ENCODE results near the gene NDUFC2.
"Not testable (repeated sequence)": the region's sequence is repeated elsewhere in the genome, so short reads cannot be mapped to it uniquely, and the experiment has no call there.

The NDUFC2 gene

DNA sequence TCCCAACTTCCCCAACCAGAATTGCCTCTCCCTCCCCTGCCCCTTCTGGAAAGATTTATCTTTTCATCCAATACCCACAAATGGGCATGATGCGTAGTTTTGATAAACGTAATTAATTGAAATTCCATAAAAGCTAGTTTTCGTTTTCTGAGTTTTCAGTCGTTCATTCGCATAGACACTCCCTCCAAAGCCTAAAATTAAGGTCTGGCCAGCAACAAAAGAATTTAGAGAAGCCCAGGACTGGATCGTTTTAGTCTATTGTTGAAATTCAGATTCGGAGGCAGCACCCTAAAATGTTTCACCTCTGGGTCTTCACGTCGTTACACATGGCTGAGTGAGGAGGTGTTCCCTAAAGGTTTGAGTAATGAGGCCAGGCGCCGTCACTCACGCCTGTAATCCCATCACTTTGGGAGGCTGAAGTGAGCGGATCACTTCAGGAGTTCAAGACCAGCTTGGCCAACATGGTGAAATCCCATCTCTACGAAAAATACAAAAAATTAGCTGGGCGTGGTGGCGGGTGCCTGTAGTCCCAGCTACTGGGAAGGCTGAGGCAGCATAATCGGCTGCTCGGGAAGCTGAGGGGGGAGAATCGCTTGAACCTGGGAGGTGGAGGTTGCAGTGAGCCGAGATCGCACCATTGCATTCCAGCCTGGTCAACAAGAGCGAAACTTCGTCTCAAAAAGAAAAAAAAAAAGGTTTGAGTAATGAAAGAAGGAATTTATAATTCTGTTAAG is 589 bp upstream of the NDUFC2 start:
- peak in 1 of 4 experiments; percentile 10 for DNase-seq

DNA sequence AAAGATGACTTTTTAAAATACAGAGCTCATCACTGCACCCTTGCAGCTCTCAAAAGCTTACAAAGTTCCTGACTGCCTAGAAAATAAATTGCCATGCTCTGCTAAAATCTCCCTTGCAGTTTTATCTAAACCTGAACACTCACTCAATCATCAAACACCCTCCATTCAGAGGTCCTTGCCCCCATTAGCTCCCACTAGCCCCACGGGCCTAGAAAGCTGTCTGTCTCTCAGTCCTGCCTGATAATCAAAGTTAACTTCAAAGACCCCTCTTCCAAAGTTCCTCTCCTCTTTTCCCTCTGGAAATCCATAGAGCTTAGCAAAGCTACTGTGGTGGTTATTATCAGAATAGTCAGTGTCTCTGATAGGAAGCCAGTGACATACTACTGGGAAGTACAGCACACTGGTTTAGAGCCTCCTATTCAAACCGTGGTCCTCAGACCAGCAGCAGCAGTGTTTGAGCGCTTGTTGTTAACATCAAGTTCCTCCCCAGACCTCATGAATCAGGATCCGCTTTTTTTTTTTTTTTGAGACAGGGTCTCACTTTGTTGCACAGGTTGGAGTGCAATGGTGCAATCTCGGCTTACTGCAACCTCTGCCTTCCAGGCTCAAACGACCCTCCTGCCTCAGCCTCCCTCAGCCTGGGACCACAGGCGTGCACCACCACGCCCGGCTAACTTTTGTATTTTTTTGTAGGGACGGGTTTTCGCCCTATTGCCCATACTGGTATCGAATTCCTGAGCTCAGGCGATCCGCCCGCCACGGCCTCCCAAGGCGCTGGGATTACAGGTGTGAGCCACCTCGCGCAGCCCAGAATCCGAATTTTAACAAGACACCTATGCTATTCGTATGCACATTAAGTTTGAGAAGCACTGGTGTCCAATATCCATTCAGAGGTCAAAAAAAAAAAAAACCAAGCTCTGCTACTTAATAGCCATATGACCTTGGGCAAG is 1.2 kb downstream of the NDUFC2 start:
- DNase-seq = peak; percentile 32 to 53 (median 48)

DNA sequence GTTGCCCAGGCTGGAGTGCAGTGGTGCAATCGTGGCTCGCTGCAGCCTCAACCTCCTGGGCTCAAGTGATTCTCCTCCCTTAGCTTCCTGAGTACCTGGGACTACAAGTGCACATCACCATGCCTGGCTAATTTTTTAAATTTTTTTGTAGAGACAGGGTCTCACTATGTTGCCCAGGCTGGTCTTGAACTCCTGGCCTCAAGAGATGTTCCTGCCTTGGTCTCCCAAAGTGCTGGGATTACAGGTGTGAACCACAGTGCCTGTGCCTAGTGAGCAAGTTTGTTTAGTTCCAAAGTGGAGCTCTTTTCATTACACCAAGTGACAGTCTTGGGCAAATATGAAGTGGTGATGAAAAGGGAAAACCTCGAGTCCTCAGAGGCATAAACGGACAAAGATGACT is 2.1 kb downstream of the NDUFC2 start:
- DNase-seq = not testable (repeated sequence)

DNA sequence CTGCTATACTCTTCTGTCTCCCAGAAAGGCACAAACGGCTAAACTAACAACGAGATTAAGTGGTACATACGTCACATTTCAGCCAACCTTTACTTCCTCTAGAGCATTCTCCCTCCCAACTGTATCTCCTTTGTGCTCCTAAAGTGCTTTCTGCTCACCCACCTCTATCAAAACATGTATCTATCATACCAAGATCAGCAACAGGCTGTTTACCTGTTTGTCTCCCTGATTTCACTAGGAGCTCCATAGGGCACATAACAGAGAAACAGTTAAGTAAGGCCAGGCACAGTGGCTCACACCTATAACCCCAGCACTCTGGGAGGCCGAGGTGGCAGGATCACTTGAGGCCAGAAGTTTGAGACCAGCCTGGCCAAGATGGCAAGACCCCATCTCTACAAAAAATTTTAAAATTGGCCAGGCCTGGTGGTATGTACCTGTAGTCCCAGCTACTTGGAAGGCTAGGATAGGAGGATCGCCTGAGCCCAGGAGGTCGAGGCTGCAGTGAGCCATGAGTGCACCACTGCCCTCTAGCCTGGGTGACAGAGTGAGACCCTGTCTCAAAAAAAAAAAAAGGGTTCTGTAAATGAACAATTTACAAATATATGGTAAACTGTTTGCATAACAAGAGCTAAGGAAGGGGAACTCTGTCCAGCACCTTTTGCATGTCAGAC is 2.8 kb downstream of the NDUFC2 start:
- no peak for DNase-seq

DNA sequence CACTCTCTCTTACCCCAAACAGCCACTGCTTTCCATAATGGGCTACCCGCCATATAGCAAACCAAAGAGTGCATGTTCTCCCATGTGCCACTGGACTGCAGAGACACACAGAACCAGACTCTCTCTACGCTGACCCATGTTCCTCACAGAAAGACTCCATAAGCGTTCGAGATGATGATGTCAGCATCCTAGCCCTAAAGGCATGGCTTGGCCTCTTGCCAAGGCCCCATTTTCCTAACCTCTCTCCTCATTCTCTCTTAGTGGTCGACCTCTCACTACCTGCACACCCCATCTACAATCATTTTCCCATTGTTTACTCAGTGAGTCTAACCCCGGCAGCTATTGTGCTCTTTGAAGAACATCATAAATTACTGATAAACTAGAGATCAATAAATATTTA is 4.9 kb downstream of the NDUFC2 start:
- no peak for DNase-seq

DNA sequence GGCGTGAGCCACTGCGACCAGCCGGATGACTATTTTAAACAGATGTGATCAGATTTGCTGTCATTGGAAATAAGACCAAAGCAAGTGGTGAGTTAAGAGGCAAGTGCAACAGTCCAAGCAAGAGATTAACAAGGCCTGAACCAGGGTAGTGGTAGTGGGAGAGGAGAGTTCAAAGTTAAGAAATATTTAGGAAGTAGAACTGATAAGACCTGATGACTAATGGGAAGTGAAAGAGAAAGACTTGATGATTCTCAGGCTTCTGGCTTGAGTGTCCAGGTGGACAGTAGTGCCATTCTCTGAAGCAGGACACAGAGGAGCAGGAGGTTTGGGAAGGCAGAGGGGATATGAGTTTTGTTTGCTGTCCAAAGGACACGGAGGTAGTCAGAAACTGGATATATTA is 7.2 kb downstream of the NDUFC2 start:
- no peak for DNase-seq

DNA sequence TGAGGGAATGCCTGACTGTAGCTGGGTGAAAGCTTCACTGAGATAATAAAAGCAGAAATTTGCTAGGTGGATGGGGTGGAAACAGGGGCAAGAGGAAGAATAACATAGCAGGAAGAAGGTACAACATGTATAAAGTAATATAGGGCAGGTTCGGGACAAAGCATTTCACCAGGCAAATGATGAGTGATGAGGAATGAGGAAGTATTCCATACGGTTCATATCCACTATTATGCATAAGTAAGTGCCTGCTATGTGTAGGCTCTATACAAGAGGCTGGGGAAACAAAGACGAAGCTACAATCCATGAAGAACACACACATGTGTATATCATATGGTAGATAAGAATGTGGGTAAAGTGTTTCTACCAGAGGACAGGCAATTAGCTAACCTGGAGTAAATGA is 7.9 kb downstream of the NDUFC2 start:
- no peak for DNase-seq

DNA sequence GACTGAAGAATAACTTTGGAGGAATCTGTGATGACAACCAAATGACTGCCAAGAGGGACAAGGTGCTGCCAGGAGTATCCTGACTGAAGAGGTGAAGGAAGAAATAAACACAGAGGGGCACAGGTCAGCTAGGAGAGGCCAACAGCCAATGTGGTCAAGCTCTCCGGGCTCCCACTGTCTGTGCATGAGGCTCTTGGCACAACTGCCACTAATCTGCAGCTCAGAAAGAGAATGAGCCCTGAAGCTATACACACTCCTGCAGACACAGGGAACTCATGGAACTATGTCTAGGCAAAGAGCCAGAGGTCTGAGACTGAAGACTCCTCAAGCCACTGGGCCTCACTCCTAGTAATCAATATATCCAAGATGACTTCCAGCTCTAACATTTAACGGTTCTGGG is 9.0 kb downstream of the NDUFC2 start:
- DNase-seq = no peak

DNA sequence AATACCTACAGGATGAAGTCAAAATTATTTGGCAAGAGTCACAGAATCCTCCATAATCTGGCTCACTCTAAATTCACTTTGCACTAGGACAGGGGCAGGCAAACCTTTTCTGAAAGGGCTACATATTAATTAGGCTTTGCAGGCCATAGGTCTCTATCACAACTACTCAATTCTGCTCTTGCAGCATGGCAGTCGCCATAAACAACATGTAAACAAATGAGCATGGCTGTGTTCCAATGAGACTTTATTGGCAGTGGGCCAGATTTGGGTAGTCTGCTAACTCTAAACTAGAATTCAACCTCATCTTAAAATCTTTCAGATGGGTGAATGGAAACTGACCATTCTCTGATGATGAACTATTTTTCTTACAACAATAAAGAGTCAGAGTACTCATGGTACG is 10.2 kb downstream of the NDUFC2 start:
- DNase-seq = no peak

DNA sequence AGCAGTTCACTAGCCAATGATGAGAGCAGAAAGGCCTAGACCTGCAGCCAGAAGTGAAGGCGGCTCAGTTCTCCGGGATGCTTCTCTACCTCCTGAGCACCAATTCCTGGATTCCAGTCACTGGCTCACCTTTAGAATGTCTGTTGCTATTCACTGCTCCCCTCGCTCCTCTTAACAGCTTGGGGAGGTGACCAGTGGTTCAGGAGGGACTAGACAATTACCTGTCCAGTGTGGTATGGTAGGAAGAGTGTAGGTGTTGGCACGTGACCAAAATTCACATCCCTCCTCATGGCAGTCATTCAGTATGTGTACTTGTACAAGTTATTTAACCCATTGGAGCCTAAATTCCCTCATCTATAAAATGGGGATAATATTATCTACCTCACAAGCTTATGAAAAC is 12.0 kb downstream of the NDUFC2 start:
- no peak for DNase-seq

DNA sequence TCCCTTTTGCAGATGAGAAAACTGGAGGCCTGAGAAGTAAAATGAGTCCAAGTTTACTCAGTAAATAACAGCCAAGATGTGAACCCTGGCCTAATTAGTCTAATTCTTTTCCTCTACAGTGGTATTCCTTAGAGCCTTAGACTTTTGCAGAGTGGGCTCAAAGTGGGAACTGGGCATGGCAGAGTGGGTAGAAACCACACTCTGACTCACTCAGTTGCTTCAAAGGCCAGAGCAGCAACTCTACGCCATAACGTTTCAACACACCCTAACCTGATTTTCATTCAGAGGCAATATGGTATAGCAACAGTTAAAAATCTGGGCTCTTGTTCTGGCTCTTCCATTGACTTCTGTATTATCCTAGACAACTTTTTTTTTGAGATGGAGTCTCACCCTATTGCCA is 13.2 kb downstream of the NDUFC2 start:
- DNase-seq = peak; percentile 47 to 76 (median 70)

DNA sequence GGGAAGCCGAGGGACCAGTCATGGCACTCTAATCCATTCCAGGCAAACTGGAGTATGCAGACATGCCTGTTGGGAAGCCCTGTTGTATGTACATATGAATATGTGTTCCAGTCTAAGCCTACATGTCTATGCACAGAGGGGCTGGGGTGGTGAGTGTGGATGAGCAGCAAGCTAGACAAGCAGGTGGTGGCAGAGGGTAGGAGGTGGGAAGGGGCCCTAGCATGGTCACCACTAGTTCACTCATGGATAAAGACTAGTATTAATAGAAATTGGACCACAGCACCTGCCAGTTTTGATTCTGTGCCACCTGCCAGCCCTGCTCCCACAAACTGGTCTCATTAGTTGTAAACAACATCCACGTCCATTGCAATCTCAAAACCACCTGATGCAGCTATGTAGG is 14.5 kb downstream of the NDUFC2 start:
- DNase-seq = no peak

DNA sequence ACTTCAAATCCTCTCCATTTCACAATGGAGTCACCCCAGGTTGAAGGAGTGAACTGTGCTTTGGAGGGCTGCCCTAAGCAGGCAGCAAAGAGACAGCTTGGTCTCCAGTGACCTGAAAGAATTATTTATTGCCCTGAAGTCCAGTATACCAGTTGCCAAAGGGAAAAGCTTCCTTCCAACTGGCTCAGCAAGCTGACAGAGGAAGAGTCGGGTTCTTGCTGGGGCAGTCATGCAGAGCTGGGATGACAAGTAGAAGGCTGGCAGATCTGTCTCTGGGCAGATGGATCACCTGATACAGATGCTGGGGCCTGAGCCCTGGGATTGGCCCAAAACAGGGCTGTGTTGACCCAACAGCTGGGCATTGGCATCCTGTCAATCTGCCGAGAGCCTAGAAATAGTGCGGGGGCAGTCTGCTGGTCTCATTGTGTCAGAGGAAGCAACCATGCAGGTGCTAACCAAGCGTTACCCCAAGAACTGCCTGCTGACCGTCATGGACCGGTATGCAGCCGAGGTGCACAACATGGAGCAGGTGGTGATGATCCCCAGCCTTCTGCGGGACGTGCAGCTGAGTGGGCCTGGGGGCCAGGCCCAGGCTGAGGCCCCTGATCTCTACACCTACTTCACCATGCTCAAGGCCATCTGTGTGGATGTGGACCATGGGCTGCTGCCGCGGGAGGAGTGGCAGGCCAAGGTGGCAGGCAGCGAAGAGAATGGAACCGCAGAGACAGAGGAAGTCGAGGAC is 16.1 kb downstream of the NDUFC2 start, which contains the start of gene THRSP:
THRSP (plus strand) TSS at position 422 of the 742 bp plus-strand sequence; CDS start at position 443, 21 bp downstream.
- DNase-seq = no peak

DNA sequence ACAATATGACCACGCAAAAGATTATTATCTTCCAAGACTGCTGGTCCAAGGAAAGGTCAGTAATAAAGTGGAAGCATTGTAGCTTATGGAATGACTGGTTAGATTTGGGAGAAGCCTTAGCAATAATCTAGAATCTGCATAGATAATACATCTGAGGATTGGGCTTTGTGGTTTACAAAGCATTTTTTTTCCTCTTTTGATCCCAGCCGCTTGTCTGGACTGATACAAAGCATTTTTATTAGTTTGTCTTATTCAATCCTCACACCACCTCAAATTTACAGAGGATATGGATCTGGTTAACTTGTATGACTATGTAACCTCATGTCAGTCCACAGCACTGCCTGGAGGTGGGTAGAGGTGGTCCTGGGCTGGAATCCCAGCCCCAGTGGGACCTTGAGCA is 17.0 kb downstream of the NDUFC2 start:
- no peak for DNase-seq

DNA sequence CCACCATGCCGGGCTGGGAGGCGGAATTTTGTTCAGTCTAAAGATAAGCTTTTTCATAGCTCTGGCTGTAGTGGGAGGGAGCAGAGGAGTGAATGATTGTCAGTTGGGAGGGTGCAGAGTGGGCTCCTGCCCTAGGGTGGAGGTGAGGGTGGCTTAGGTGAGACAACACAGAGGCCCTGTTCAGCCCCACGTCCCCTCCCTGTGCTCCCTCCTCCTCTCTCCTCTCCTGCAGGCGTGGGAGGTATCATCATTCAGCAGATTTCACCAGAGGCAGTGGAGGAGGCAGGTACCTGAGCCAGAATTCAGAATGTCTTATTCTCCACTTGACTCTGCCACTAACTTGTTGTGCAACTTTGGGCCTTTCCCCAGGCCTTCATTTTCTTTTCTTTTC is 17.7 kb downstream of the NDUFC2 start:
- DNase-seq = no peak

DNA sequence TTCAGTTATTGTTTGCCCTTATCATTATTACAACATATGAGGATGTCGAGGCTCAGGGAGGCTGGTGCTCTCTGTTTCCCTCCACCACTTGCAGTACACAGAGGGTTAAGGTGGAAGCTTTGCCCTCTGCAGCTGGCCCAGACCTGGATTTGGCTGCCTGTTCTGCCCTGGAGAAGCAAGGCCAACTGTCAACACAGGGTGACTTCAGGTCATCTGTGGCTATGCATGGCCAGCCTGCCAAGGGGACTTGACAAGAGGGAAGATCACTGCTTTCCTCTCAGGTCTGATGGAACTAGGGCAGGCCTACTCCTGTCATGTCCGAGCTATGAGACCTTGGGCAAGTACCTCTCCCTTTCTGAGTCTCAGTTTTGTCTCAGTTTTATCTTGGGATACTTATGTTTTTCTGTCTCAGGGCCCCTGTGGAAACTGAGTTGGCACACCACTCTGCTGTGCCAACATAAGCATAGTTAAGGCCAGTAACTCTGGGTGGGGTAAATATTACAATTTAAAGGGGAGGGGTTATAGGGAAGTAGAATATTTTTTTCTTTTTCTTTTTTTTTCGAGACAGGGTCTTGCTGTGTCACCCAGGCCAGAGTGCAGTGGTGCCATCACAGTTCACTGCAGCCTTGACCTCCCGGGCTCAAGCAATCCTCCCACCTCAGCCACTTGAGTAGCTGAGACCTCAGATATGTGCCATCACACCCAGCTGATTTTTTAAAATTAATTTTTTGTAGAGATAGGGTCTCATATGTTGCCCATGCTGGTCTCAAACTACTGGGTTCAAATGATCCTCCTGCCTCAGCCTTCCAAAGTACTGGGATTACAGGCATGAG is 18.4 kb downstream of the NDUFC2 start:
- no peak for DNase-seq

DNA sequence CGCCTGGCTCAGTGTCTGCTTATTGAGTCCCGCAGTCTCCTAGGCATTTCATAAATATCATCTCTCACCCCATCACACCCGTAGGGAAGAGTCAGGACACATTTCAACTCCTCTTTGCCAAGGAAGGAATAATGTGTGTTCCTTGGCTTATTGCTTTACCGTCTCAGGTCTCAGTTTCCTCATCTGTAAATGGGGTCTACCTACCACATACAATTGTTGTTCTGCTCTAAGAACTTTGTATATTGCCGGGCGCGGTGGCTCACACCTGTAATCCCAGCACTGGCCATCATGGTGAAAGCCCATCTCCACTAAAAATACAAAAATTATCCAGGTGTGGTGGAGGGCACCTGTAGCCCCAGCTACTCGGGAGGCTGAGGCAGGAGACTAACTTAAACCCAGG is 19.1 kb downstream of the NDUFC2 start:
- no peak for DNase-seq

DNA sequence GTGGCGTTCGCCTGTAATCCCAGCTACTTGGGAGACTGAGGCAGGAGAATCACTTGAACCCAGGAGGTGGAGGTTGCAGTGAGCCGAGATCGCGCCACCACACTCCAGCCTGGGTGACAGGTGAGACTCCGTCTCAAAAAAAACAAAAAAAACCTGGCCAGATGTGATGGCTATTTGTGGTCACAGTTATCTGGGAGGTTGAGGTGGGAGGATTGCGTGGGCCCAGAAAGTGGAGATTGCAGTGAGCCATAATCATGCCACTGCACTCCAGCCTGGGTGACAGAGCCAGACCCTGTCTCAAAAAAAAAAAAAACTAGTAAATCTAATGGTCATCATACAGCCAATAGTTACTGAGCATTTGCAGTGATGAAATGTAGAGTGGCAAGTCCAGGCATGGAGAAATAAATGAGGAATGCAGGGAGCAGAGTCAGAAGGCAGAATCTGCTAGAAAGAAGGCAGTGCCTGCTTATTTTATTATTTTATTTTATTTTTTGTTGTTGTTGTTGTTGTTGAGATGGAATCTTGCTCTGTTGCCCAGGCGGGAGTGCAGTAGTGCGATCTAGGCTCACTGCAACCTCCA is 19.8 kb downstream of the NDUFC2 start:
- not testable (repeated sequence) for DNase-seq

DNA sequence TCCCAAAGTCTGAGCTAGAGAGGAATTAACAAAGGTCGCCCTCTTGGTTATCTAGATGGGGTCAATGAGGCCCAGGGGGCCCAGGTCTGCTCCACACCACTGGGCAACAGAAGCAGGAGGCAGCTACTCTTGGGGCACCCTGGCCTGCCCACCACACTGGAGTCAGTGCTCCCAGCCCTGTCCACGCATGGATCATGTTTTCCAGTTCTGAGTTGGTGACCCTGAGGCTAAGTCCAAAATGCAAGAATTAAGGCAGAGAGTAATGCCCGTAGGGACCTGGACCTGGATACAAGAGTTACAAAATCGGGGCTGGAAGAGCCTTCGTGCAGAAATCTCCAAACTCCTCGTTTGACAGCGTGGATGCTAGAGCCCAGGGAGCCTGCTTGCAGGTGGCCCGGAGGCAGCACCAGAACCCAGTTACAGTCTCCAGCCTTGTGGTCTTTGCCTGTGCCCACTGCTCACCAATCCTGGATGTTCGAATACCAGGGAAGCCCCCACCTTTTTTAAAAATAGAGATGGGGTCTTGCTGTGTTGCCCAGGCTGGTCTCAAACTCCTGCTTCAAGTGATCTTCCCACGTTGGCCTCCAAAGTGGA is 22.1 kb downstream of the NDUFC2 start:
- no peak for DNase-seq

DNA sequence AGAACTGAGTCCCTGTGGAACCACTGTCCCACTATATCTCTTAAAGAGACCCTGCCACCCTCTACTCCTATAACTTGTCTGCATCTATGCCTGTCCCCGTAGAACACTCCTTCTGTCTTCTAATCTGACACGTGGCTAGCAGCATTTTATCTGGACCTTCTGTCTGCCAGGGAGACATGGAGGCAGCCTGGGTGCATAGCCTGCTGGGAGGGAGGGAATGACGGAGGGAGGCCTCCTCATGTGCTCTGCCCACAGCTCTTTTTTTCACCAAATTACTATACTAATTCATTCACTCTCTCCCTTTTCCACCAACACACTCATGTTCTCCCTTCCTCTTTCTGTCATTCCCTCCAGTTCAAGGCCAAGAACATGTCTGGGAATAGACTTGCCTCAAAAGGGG is 23.6 kb downstream of the NDUFC2 start:
- DNase-seq = no peak

DNA sequence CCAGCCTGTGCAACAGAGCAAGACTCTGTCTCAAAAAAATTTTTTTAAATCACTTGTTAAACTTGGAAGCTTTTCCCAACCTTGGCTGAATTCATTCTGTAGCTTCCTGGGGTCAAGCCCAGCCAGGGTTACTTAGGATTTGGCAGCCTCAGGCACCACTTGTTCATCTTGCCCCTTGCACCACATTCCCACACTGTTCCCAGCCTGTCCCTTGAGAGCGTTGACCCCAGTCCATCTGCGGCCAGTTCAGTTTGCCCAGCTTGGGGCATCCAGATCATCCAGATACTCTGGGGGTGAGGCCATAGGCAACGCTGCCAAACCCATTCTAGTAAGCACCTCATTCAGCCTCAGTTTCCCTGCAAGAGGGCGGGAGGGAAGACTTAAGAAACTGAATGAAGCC is 24.7 kb downstream of the NDUFC2 start:
- DNase-seq = no peak

Measured in suppressor macrophage (primary cell).